Mucosa of descending colon (tissue), 3 donors: ENCODE data around the gene VMAC. TPM values are rescaled to one million over a fixed set of nuclear protein-coding genes. Genes with fewer than 3 reads are reported as not detected.

Experiments used
- ATAC-seq: fragments of 200-7000 bp; cut with Tn5 transposase; one replicate; pipeline ENCODE4 v1.9.1; 2020; ENCODE audit warnings: mild to moderate bottlenecking, moderate library complexity
- DNase-seq, 3 donors: peaks; one replicate each; pipeline ENCODE4 v3.0.0-alpha.2; 2020
- H3K36me3 ChIP-seq: fragments of 200-600 bp; one replicate; pipeline ENCODE4 v1.8.0; 2021; ENCODE audit warnings: low read depth, mild to moderate bottlenecking
- H3K4me1 ChIP-seq: fragments of 200-600 bp; one replicate; pipeline ENCODE4 v1.8.0; 2021; ENCODE audit warnings: low read depth, mild to moderate bottlenecking
- H3K4me3 ChIP-seq: fragments of 200-600 bp; one replicate; pipeline ENCODE4 v1.8.0; 2021; ENCODE audit warnings: mild to moderate bottlenecking
- H3K9me3 ChIP-seq: fragments of 200-600 bp; one replicate; pipeline ENCODE4 v1.8.0; 2021; ENCODE audit warnings: mild to moderate bottlenecking
- intact Hi-C, 2 donors: fragments of 100-400 bp; cut with DNase I in 1 of 2; cut with micrococcal nuclease in 1 of 2; formaldehyde crosslinking; loops; one replicate each; pipeline versions ENCODE4 v1.11.0 to v1.11.1; 2022; cut with DNase I, micrococcal nuclease
- total RNA-seq, 3 donors: library from RNA; stranded (reverse); fragmentation: NEBNext Ultra II Directional in 2 of 3; extraction: Animal tissue kit (Norgen Biotek cat#: 25700) in 2 of 3; gene quantifications; one replicate each; pipeline versions ENCODE4 v1.2.1 to v1.2.4, GENCODE V29; 2021 to 2023
- TF ChIP-seq, protein P1 (sequence below): fragments of 200-600 bp; IDR thresholded peaks from one replicate; pipeline ENCODE4 v1.8.0; 2022; ENCODE audit warnings: antibody characterized with exemption, mild to moderate bottlenecking
- donor health status: DM: no; HTN: no; CAD: no; lungs with moderate emphysema.
- donor health status: DM: no; HTN: no; CAD: no.
- donor health status: DM: no; HTN: yes; CAD: no.

The VMAC gene
- total RNA-seq, 3 donors from 2014 or later = 5.6 to 10.0 (median 8.3) TPM

DNA sequence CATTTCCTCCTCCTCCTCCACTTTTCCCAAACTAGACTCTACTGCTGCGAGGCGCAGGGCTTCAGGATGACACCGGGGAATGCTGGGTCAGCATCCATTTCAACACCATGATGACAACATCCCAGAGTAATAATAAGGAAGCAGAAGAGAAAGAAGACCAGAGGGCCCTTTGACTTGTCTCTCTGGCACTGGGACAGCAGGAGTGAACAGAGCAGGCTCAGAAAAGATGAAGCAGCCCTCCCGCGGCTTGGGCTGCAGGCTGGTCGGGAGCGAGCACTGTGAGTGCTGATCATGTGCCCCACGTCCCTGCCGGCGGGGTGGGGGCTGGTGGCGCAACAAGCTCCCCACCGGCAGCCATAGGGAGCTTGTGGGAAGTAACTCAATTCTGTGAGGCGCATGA lies 42.8 kb downstream of the VMAC start:
- no peaks in the 10 kb centered on the region for H3K36me3 ChIP-seq
- intact Hi-C loops = no loop called here
- DNase-seq (peak in 2 of 3 donors; percentile 37 to 70), ATAC-seq (peak; percentile 42)
- peaks cover 24% of the 10 kb centered on the region for H3K4me1 ChIP-seq
- H3K4me3 ChIP-seq = no peak overlapping the region
- no peaks in the 10 kb centered on the region for H3K9me3 ChIP-seq
- TF ChIP-seq, protein P1, sequence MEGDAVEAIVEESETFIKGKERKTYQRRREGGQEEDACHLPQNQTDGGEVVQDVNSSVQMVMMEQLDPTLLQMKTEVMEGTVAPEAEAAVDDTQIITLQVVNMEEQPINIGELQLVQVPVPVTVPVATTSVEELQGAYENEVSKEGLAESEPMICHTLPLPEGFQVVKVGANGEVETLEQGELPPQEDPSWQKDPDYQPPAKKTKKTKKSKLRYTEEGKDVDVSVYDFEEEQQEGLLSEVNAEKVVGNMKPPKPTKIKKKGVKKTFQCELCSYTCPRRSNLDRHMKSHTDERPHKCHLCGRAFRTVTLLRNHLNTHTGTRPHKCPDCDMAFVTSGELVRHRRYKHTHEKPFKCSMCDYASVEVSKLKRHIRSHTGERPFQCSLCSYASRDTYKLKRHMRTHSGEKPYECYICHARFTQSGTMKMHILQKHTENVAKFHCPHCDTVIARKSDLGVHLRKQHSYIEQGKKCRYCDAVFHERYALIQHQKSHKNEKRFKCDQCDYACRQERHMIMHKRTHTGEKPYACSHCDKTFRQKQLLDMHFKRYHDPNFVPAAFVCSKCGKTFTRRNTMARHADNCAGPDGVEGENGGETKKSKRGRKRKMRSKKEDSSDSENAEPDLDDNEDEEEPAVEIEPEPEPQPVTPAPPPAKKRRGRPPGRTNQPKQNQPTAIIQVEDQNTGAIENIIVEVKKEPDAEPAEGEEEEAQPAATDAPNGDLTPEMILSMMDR = no peak

DNA sequence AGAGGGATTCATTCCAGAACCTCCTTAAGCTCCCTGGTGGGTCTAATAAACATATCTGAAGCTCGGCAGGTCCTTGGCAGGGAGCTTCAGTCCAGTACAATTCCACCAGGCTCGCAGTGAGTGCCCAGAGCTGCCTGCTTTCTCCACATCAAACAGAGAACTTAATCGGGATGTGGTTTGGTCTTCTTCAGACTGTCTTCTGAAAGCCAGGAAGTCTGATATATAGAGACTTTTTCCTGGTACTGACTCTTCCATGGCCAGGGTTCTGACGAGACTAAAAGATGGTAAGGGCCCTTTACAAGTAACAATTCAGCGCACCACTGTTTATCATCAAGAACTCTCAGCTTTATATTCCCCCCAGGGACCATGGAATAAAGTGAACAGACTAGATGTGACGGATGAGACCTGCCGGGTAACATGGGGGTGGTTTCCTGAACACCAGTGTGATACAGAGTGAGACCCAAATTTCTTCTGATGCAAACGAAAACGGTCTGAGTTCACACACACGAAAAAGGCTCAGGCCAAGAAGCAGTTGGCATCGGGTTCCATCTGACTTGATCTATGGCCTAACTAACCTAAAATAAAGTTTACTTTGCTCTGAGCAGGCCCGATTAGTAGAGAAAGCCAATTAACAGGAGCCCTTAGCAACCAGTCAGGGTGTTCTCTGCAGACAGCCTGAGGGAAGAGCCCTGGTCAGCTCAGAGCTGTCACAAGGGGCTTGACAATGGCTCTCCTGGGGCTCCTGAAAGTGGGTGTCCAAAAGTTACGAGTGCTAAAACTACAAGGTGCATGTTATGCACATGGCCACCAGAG lies 44.3 kb downstream of the VMAC start:
- DNase-seq (peak in 1 of 3 donors; percentile 37), ATAC-seq (no peak)
- no peaks in the 10 kb centered on the region for H3K36me3 ChIP-seq
- H3K4me1 ChIP-seq = peaks cover 28% of the 10 kb centered on the region
- intact Hi-C loops = no loop called here
- H3K9me3 ChIP-seq = no peaks in the 10 kb centered on the region
- H3K4me3 ChIP-seq = no peak overlapping the region
- TF ChIP-seq, protein P1 = no peak

DNA sequence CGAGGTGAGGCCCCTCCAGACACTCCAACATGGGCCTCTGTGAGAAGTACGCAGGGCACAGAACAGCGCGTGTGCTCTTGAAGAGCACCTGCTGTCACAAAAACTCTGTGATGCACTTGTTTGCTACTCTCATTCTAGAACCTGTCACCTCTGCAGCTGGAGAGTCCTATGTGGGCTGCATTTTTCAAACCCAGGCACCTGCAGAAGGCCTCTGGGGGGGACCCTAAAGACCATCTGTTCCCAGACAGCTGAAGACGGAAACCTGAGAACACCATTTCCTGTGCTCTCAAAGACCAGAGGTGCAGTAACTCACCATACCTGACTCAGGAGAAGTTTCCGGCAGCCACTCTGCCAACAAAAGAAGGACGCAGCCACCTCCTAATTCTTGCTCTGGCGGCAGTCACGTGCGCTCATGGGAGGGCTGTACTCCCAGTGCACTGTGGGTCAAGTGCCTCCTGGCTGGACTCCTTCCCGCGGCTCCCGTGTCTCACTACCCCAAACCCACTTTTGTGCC lies 45.2 kb downstream of the VMAC start:
- DNase-seq = peak in 1 of 3 donors; percentile 56
- H3K36me3 ChIP-seq = no peaks in the 10 kb centered on the region
- H3K4me3 ChIP-seq = no peak overlapping the region
- no peak for ATAC-seq
- TF ChIP-seq, protein P1 = no peak
- no peaks in the 10 kb centered on the region for H3K9me3 ChIP-seq
- intact Hi-C loops = no loop called here
- peaks cover 37% of the 10 kb centered on the region for H3K4me1 ChIP-seq

DNA sequence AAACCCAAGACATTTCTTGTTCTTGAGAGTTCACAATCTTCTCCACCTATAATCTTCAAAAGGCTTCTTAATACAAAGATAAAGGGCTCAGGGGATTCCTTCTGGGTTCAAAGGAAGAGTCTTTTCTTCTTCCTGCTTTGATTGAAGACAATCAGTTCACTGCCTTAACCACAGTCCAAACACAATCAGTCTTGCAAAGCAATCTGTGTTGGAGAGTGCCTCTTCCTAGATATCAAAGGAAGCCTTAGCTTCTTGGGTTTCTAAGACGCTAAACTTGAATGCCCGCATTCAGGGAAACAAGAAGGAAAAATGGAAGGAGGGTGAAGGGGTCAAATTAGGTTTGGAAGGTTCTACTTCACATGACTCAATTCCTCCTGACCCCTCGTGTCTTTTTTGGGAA lies 46.1 kb downstream of the VMAC start:
- Histone ChIP-seq H3K4me3 (no peak overlapping the region), H3K36me3 (no peaks in the 10 kb centered on the region), H3K9me3 (no peaks in the 10 kb centered on the region), H3K4me1 (peaks cover 40% of the 10 kb centered on the region)
- intact Hi-C loops = no loop called here
- ATAC-seq (no peak), DNase-seq (no peak)
- TF ChIP-seq, protein P1 = no peak

DNA sequence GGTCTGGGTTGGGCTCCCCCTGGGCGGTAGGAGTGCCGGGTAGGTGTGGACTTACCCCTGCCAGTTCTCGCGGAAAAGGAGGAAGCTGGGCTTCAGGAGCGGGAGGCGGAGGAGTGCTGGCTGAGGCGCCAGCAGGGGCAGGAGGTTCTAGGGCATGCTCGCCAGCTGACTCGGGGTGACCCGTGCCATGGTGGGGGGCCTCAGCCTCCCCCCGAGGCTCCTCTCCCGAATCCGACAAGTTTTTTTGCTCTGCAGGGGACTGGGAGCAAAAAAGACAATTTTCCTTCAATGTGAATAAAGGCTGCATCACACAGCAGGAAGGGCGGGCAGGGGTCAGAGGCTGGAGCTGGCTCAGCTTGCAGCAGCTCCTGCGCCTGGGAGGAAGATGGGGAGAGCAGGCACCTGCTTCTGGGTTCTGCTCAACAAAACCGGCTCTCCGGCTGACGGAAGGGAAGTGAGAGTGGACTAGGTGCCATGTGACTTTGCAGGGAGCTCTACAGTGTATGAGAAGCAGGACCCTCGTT lies 46.7 kb downstream of the VMAC start:
- intact Hi-C loops = no loop called here
- peak; percentile 13 for ATAC-seq
- peaks cover 40% of the 10 kb centered on the region for H3K4me1 ChIP-seq

More for the DNA sequence above, 46.7 kb downstream of the VMAC start:
- no peak overlapping the region for H3K4me3 ChIP-seq
- TF ChIP-seq, protein P1 = no peak
- no peaks in the 10 kb centered on the region for H3K9me3 ChIP-seq
- DNase-seq = peak in 1 of 3 donors; percentile 60
- H3K36me3 ChIP-seq = no peaks in the 10 kb centered on the region
